Fibroblast of skin of left biceps (primary cell): ENCODE measurements around the gene HOXA3.

Source experiments
- DNase-seq, 2 experiments: peaks; one replicate each; pipeline ENCODE4 v3.0.0-alpha.2; 2013; ENCODE audit warnings: low read depth in 2 of 2

HOXA3 gene

DNA sequence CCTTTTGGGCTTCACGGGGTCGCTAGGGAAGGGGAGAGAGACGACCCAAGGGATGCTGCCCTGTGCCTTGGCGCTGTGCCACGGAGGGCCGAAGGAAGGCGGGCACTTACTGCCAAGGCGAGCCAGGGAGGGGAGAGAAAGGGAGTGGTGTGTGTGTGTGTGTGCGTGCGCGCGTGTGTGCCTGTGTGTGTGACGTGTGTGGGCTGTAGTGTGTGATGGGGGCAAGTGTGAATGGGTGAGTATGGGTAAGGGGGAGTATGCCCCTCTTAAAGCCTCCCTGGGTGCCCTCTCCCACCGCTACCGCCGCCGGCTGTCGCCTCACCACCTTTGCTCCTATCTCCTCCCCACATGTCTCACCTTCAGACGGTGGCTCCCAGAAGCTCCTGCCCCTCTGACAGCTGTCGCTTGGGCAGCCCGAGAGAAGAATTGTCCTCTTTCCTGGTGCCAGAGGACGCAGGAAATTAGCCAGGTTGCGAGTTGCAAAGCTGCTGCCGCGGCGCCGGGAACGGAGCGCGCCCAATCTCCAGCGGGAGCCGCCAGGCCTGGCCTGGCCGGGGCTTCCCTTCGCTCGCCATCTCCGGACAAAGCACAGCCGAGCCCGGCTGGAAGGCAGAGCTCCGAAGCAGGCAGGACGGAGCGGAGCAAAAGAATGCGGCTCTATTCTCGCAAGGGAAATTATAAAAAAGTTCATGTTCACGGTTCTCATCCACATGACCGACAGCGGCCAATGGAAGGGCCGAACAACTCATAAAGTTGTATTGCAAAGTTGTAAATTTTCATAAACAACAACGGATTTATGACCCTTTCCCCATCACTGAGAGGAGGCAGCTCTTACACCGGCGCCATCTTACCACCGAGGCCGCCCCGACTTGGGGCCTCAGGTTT lies at the start of gene HOXA3:
HOXA3 (minus strand) TSS at position 653 of the 885 bp plus-strand sequence. CDS start 41,943 bp downstream, outside the sequence.
- peak in 1 of 2 experiments; percentile 42 for DNase-seq

DNA sequence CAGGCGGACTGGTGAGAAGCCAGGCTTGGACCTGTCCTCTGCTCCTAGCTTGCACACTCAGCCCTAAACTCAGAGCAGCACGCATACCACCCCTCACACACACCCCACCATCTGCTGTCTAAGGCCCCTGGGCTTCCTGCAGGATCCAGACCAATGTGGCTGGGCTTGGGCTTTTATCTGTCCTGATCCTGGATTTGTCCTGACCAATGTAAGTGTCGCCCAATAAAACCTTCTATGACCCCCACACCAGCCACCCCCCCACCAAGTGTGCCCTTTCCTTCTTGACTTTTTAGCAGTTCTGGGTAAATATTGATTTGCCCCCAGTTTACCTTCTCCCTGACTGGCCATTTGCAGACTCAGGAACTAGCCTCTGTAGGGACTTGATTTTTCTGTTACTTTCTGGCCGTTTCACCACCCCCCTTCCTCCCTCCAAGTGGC lies 49.2 kb upstream of the HOXA3 start:
- DNase-seq, result no peak

DNA sequence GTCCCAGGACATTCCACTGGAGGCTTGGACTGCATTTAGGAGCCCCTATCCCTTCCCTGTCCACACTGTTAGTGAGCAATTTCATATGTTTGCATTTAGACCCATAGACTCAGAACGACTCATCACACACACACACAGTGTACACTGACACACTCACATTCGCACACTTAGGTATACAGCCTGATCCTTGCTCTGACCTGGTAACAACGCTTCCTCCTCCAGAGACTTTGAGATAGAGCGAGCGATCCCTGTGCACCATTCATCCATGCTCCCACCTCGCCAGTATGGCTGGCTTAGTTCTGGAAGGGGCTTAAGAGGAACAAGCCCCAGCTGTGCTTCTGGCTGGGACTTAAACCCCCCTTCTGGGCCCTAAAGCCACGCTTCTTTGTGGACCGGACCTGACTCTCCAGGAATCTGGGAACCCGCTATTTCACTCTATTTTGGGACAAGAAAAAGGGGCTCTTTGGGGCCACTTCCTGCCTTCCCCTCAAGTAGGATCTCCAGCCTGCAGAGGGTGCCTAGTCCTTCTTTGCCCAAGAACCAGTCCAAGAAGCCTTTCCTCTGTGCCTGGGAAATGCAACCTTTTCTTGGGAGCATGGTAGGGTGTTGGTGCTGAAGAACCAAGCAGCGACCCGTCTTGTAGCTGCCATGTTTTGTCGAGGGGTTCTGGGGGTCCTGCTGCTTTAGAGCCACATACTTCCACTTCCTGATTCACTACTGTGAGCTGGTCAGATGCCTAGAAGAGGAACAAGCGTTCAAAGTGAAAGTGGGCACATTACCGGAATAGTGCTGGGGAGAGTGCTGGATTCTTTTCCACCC lies 48.6 kb upstream of the HOXA3 start:
- DNase-seq, result no peak

DNA sequence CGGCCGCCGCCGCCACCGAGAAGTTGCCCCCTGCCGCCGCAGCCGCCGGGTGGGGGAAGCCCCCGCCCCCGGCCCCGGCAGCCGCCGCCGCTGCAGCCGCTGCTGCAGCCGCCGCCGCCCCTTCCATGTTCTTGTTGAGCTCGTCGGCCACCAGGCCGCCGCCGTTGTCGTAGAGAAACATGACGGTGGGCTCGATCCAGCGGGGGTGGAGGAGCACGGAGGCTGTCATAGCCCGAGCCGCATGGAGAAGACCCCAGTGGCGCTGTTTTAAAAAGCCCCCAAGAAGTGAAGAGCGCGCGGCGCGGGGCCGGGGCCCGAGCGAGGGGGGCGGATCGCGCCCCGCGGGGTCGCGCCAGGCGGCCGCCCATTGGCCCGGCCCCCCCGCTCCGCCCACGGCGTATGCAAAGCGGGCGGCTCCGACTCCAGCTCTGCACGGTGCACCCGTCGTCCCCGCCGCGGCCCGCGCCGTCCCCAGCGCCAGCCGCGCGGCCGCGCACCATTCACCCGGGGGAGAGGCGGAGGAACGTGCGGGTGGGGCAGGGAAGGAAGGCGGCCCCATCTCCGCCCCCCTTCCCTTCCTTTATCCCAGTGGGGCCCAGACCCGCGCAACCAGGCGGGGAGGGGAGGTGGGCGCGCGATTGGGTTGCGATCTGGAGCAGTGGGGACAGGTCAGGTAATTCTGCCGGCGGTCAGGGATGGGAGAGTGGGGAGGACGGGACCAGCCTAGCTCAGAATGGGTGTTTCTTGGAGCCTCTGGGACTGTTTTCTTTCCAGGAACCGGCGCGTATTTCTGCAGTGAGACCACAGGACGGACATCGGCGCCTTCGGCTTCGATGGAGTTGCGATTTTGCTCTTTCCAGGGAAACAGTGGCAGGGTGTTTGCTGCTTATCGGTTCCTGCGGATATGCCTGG lies 47.7 kb upstream of the HOXA3 start, which contains the start of gene HOXA13:
HOXA13 (minus strand) TSS at position 243 of the 912 bp plus-strand sequence; CDS start at position 229, 14 bp downstream.
- DNase-seq, result no peak

DNA sequence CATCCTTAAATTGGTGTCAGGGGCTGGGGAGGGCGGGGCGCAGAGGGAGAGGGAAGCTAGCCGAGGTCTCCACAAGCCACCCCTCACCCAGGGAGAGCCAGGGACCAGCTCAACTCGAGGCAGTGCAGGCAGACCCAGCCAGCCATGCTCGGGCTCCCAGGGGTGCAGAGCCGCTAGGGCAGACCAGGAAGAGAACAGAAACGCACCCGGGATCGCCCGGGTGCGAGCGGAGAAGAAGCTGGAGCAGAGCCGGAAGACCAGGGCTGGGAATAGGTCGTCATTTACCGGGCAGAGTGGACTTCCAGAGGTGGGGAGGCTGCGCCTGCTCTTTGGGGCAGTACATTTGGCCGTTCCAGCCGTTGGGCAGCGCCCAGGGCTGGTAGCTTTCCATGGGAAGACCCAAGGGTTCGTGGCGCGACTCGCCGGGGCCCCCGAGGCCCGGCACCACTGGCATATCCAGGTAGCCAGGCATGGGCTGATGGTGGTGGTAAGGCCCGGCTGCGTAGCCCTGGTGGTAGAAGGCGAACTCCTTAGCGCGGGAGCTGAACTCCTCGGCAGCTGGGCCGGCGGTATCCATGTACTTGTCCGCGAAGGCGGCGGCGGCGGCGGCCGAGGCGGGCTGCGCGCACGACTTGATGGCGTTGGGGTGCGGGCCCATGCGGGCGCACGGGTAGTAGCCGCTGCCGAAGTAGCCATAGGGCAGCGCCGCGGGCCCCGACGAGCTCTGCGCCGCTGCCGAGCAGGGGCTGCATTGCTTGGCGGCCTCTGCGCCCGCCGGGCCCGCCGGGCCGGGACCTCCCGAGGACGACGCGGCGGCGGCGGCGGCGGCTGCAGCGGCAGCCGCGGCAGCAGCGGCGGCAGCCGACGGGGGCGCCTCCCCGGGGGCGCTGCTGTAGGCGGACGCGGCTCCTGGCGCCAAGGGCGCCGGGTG lies 46.8 kb upstream of the HOXA3 start:
- no peak for DNase-seq

DNA sequence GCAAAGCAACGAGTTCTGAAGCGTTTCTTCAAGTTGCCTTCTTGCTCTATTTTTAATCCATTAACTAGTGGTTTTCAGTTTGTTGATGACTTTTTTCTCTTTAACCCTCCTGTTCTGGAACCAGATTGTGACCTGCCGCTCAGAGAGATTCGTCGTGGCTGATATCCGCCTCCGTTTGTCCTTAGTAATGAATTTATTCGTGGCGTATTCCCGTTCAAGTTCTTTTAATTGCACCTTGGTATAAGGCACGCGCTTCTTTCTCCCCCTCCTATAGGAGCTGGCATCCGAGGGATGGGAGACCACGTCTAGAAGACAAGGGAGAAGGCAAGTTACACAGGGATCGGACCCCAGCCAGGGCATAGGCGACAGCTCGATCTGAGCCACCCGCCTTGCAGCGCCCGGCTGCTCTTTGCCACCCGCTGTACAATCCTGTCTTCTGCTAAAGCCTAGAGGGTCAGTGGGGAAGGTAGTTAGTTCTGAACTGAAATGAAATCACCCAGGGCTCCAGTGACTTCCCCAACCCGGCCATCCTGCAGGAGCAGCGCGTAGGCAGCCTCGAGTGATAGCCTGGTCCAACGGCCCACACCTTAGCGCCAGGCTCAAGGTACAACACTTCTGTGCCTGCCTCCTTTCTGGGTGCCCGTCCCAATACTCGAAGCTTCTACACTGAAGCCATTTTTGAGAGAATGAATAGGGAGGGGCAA lies 45.9 kb upstream of the HOXA3 start:
- DNase-seq, result no peak

DNA sequence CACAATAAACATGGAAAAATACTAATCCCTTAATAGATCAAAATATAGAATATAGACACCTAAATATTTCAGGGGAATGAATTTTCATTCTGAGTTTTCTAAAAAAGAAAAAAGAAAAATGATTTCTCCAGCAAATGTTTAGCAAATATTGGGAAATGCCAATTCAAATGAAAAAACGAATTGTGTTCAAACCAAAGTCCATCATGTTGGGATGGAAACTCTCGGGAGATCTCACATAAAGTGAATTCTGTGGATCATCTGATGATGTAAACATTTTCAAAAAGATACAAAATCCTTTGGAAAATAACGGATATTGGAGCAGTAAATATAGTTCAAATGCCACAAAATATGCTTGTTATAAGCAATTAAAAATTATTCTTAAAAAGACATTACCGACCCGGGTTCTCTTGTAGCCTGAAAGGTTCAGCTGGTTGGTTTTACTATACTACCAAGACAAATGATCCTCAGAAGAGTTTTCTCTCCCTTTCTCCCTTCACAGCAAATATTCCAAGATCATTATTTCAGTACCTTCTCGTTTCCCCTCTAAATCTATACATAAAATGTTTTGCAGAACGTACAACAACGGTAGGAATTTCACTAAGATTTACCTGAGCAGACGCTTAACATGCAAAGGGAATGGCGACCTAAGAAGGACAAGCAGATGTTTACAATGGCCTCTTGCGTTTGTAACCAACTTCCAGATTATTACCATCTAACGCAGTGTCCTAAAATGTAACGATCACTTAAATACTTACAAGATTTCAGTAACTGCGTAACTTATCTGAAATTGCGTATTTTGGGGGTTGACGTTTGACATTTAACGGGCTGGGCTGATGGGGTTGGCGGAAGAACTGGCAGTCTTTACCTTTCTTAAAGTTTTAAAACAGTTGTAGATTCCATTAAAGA lies 45.0 kb upstream of the HOXA3 start:
- DNase-seq, result no peak

DNA sequence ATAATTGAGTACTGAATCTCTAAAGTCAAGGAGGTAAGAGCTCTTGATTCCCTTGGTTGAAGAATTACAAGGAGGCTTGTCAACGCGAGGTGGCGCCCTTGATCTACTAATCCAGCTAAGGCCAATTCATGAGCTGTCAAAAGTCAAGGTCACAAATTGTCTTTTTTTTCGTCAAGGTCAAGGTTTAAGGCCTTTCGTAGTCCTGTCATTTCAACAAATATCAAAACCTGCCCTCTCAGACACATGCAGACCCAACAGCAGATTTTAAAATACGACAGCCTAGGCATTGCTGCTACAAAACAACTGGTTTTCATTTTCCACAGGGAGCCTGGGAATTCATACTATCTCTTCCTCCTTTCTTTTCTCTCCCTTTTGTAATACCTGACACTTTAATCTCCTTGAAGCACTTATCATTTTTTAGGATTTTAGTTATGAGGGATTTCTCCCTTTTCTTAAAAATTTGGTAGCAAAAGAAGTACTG lies 43.9 kb upstream of the HOXA3 start:
- DNase-seq, result no peak

DNA sequence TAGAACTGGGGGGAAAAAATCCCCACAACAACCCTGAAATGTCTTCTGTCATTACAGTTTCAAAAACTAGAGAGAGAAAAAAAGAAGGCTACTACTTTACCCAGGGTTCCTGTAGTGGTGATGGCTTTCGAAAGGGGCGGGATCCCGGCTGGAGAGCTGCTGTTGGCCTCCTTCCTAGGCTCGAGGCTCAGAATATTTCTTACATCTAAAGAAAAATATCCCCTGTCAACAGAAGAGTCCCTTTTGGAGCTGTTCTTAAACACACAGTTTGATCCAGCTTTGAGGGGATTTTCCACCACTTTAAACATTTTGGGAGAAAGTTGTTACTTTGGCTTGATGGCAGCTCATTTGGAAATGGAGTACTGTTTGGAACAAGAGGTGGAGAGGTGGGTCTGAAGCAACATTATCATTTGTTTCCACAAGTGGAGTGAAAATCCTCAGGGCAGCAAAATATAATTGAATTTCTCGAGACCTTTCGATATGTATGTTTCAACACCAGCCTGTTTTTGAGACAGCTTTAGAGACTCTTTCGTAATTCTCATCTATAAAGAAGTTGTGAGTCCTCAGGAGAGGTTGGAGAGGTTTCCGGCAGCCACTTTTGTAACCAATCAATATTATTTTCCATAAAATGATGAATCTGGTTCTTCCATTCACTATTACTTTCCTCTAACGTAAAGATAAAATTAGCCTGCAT lies 42.5 kb upstream of the HOXA3 start:
- no peak for DNase-seq

DNA sequence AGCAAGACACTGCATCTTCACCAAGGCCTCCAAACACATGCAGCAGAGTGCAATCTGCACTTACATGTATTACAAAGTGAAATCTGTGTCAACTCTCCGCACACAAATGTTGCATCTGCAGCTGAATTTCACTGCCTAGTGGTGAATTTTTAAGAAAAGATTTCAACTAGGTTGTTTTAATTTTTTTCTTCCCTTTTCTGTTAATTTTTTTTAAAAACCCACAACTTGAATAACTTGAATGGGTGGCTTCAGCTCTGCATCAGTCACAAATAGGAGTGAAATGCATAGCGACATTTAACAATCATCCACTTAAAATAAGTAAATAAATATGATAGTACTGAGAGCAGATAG lies 41.6 kb upstream of the HOXA3 start:
- DNase-seq, result no peak

DNA sequence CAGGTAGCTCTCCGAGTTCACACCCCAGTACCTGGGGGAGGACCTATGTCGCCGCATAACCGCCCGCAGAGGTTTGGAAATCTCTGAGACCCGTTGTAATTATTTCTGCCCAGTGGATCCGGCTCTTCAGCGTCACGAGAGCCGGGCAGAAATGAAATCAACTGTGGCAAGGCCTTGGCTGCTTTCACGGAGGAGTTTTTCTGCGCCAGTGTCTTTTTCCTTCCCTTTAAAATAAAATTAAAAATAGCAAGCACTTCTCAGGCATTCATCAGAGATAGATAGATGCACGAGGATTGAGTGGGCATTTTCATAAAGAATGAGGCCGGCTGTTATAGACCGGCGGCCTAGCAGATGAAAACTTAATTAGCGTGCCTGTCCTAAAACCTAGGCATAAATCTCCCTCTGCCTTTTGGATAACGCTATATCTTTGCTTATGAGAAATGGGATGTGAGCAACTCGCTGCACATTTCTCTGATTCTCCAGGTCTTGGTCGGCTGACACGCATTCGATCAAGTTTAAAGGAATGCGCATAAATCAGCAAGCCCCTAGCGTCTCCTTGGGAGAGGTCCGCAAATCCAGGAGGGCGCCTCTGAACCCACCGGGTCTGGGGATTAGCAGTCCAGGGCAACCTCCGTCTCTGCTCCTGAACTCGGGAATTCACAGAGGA lies 41.1 kb upstream of the HOXA3 start:
- DNase-seq, result no peak

DNA sequence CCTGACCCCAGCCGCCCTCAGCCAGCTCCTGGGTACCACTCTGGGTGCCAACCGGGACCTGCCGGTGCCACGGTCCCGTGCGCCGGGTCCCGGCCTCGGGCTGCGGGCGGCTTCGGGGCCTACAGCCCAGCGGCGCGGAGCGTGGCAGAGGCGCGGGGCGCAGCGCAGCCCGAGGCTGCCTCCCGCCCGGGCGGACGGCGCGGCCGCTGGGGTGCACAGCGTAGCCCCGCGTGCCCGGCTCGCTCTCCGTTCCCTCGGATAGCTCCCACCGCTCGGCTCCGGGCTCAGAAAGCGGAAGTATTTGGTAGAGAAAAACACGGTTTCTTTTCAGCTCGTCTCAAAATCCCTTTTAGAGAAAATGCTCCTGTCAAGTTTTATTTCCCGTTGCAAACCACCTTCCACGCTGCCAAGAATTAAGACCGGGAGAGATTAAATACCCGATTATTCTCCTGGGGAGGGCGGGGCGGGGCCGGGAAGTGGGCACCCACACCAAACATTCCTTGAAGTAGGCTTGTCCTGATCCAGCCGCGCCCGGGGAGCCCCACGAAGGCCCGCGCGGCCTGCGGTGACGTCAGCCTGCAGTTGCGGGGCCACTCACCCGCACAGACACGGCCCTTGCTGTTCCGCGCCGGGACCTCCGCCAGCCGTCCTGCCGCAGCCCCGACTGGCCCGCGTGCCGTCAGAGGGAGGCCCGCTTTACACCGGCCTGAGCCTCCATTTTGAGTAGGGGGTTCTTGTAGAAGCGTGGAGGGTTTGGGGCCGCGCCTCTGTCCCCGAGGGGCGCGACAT lies 40.4 kb upstream of the HOXA3 start:
- no peak for DNase-seq

DNA sequence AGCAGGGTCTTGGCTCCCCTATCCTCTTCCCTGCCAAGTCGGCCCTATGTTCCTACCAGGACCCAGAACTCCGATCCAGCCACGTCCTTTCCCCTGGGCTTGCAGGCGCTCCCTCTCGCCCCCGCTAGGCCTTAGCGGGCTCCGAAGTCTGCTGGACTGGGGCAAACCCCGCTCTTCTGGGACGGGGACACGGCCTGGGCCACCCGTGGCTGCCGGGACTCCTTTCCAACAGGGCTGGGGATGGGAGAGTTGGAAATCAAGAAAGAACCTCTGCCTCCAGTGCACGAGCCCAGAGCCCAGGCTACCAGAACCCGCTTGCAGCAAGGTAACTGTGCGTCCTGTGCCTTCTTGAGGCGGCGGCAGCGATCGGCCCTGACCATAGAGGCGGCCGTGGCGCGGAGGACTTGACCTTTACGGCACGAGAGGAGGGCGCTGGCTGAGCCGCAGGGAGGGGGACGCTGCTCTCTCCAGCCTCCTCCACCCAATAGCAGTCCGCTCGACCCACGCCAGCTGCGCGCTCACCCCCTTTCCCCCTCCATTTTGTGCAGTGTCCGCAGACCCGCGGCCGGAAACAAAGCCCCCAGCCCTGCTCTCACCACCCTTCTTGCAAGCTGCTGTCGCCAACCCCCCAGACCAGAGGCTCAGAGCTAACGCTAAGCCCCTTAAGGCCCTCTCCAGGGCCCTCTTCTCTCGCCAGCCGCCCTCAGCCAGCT lies 39.6 kb upstream of the HOXA3 start:
- DNase-seq, result no peak

DNA sequence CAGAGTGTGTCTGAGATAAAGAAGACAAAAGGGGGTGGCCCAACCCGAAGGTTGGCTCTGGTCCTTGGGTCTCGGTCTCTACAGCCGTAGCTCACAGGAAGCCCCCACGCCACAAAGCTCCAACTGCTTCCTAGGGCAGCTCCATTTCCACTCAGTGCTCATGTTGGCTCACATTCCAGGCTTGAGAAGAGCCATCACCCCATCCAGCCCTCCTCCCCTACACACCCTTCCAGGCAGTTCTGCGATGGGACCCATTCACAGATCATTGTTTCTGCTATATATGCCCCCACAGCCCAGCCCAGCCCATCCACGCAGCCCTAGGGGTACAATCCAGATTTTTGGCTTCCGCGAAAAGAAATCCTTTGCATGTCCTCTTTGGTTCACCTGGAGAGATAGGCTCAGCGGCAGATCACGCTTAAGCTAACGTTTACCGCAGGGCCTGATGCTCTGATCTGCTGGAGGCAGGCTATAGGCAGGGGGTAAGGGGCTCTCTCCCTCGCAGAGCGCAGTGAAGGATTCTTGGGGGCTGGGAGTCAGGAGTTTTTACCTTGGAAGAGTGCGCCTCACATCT lies 38.9 kb upstream of the HOXA3 start:
- DNase-seq, result no peak

DNA sequence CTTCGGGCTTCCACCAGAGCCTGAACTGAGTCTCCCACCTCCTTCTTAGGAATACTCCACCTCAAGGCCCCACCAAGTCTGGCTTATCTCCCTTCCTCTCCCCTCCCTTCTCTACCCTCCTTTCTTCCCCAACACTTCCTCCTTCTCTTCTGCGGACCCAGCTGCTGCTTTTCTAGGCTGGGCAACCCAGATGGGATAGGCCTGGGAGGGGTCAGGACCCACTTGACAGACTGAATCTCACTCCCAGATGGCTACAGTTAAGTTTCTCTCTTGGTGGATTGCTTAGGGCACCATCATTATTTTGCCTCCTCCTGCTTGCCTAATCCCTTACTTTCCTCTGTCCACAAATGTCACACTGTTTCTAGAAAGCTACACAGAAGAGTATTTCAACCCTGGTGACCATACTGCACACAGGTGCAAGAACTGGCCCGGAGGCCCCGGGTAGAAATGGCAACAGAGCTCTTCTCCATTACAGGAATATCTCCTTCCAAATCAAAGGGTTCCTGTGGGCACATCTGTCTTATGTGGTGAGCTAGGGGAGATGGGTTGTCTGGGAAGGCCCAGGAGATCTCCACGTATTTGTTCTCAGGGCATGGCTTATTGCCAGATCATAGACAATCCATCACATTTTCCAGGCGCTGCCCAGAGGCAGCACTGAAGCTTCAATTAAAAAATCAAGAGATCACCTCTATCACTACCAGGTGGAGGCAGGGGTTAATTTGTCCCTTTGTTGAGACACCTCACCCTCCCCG lies 37.8 kb upstream of the HOXA3 start:
- DNase-seq, result no peak
